Neural progenitor cell (in vitro differentiated cells): ENCODE results near the gene ODF2. TPM values are rescaled to one million over a fixed set of nuclear protein-coding genes. Genes with fewer than 3 reads are reported as not detected.

ENCODE experiments used
- DNase-seq: peaks from one replicate; pipeline ENCODE4 v3.0.0-alpha.2; 2016; ENCODE audit warnings: low spot score
- H2AFZ ChIP-seq: fragments of 200-600 bp; sonication (generic); replicated peaks from 2 replicates; pipeline ENCODE4 v1.6.1; 2016; ENCODE audit warnings: antibody characterized with exemption
- H3F3A ChIP-seq: fragments of 200-600 bp; sonication (generic); 2 replicates; pipeline ENCODE4 v1.6.1; 2016; ENCODE audit warnings: antibody characterized with exemption, low read depth
- H3K27ac ChIP-seq: fragments of 200-600 bp; sonication (generic); 2 replicates; pipeline ENCODE4 v1.5.1; 2016; ENCODE audit warnings: mild to moderate bottlenecking
- H3K27me3 ChIP-seq: fragments of 200-600 bp; sonication (generic); 2 replicates; pipeline ENCODE4 v1.6.1; 2016; ENCODE audit warnings: mild to moderate bottlenecking, moderate library complexity
- H3K36me3 ChIP-seq: fragments of 200-600 bp; sonication (generic); 2 replicates; pipeline ENCODE4 v1.5.1; 2016
- H3K4me1 ChIP-seq: fragments of 200-600 bp; sonication (generic); 2 replicates; pipeline ENCODE4 v1.6.1; 2016; ENCODE audit warnings: mixed run types
- H3K4me2 ChIP-seq: fragments of 200-600 bp; sonication (generic); 2 replicates; pipeline ENCODE4 v1.6.1; 2016
- H3K4me3 ChIP-seq: fragments of 200-600 bp; sonication (generic); 2 replicates; pipeline ENCODE4 v1.5.1; 2016
- H3K79me2 ChIP-seq: fragments of 200-600 bp; sonication (generic); 2 replicates; pipeline ENCODE4 v1.6.1; 2016; ENCODE audit warnings: low read depth
- H3K9ac ChIP-seq: fragments of 200-600 bp; sonication (generic); 2 replicates; pipeline ENCODE4 v1.6.1; 2016
- H3K9me3 ChIP-seq: fragments of 200-600 bp; sonication (generic); 2 replicates; pipeline ENCODE4 v1.5.1; 2016; ENCODE audit warnings: low read depth
- H4K20me1 ChIP-seq: fragments of 200-600 bp; sonication (generic); 2 replicates; pipeline ENCODE4 v1.6.1; 2016; ENCODE audit warnings: low read depth
- H3K27ac Mint-ChIP-seq: 3 replicates; pipeline ENCODE4 v1.8.0; 2021; ENCODE audit warnings: mixed read lengths
- H3K27me3 Mint-ChIP-seq: 2 replicates; pipeline ENCODE4 v1.8.0; 2022; ENCODE audit warnings: low read depth, mild to moderate bottlenecking, inconsistent platforms, moderate library complexity, mixed read lengths; ENCODE audit not compliant: insufficient read depth
- H3K36me3 Mint-ChIP-seq: 3 replicates; pipeline ENCODE4 v1.8.0; 2021; ENCODE audit warnings: mixed read lengths
- H3K4me1 Mint-ChIP-seq: 3 replicates; pipeline ENCODE4 v1.8.0; 2021; ENCODE audit warnings: mixed read lengths
- H3K4me3 Mint-ChIP-seq: 3 replicates; pipeline ENCODE4 v1.8.0; 2021; ENCODE audit warnings: mild to moderate bottlenecking, moderate library complexity, mixed read lengths
- H3K9me3 Mint-ChIP-seq: 3 replicates; pipeline ENCODE4 v1.8.0; 2020; ENCODE audit warnings: mixed read lengths
- EZH2 ChIP-seq: fragments of 200-600 bp; sonication (generic); IDR thresholded peaks from 2 replicates; pipeline ENCODE4 v1.6.1; 2017; ENCODE audit warnings: antibody characterized with exemption, mild to moderate bottlenecking, moderate library complexity
- EZH2phosphoT487 ChIP-seq: fragments of 200-600 bp; sonication (generic); IDR thresholded peaks from 2 replicates; pipeline ENCODE4 v1.6.1; 2017; ENCODE audit warnings: antibody characterized with exemption
- total RNA-seq: library from RNA; depleted of rRNA; stranded (reverse); fragments of >200 nt; gene quantifications from 2 replicates; pipeline ENCODE4 v1.2.3, GENCODE V29; 2015; ENCODE audit warnings: low replicate concordance
- TF ChIP-seq, protein P1 (sequence below): fragments of 200-600 bp; sonication (generic); IDR thresholded peaks from 2 replicates; pipeline ENCODE4 v1.5.1; 2017; ENCODE audit warnings: antibody characterized with exemption, mild to moderate bottlenecking

ODF2 gene
- total RNA-seq, 1 donor from 2014 or later, result 40.6 TPM

DNA sequence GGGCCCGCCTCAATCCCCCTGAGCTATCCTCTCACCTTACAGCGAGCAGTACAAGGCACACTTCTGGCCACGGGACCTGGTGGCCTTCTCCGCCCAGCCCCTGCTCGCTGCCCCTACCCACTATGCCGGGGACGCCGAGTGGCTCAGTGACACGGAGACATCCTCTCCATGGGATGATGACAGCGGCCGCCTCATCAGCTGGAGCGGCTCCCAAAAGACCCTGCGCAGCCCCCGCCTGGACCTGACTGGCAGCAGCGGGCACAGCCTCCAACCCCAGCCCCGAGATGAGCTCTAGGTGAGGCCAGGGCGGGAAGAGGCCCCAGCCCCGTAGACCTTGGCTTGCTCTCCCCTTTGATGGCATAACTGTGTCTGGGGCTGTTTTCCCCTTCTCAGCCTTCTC, 20.2 kb upstream of the ODF2 start:
- Histone ChIP-seq H2AFZ (no peak overlapping the region), H3K27me3 (no peaks in the 10 kb centered on the region), H3K4me2 (no peak overlapping the region), H4K20me1 (no peaks in the 10 kb centered on the region), H3K27ac (no peak overlapping the region), H3K79me2 (no peaks in the 10 kb centered on the region), H3K9ac (no peak overlapping the region), H3K9me3 (no peaks in the 10 kb centered on the region), H3F3A (no peaks in the 10 kb centered on the region), H3K36me3 (no peaks in the 10 kb centered on the region), H3K4me3 (no peak overlapping the region), H3K4me1 (no peaks in the 10 kb centered on the region)
- H3K4me3 Mint-ChIP-seq, result no peak overlapping the region
- H3K36me3 Mint-ChIP-seq, result no peaks in the 10 kb centered on the region
- DNase-seq, result no peak
- no peak overlapping the region for H3K27ac Mint-ChIP-seq
- peaks cover 3% of the 10 kb centered on the region for H3K4me1 Mint-ChIP-seq
- no peaks in the 10 kb centered on the region for H3K9me3 Mint-ChIP-seq
- peaks cover 5% of the 10 kb centered on the region for H3K27me3 Mint-ChIP-seq
- TF ChIP-seq, protein P1, sequence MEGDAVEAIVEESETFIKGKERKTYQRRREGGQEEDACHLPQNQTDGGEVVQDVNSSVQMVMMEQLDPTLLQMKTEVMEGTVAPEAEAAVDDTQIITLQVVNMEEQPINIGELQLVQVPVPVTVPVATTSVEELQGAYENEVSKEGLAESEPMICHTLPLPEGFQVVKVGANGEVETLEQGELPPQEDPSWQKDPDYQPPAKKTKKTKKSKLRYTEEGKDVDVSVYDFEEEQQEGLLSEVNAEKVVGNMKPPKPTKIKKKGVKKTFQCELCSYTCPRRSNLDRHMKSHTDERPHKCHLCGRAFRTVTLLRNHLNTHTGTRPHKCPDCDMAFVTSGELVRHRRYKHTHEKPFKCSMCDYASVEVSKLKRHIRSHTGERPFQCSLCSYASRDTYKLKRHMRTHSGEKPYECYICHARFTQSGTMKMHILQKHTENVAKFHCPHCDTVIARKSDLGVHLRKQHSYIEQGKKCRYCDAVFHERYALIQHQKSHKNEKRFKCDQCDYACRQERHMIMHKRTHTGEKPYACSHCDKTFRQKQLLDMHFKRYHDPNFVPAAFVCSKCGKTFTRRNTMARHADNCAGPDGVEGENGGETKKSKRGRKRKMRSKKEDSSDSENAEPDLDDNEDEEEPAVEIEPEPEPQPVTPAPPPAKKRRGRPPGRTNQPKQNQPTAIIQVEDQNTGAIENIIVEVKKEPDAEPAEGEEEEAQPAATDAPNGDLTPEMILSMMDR, result no peak
- TF ChIP-seq EZH2 (no peak), EZH2phosphoT487 (no peak)

DNA sequence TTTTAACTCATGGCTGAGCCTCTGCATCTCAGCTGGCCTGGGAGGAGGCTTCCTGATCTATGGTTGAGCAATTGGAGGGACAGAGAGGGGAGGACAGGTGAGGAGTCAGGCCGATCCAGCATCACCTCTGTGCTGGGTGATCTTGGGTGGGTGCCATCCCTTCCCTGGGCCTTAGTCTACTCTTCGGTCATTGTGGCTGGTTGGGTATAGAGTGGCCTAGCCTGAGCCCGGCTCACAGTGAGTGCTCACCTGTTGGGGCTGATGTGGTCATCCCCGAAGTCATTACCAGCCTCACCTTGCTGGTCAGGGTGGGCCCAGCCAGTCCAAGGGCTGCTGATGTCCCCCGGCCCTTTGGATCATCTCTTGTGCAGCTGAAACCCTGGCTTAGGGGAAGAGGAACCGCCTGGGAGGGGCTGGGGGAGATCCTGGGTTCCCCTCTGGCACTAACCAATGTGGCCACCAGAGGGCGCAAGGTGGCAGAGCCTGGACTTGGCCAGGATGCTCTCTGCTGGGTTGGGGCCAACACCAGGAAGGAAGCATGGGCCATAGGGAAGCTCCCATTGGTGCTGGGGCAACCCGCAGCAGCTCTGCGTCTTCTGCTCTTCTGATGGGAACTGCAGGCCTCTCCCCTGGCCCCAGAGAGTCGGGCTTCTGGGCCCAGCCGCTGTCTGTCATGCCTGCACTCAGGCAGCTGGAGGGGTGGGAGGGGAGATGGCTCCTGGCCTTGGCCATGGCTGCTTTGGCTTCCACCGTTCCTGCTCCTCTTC, 17.3 kb upstream of the ODF2 start:
- no peaks in the 10 kb centered on the region for H3K36me3 Mint-ChIP-seq
- Histone ChIP-seq H3K36me3 (no peaks in the 10 kb centered on the region), H3F3A (no peaks in the 10 kb centered on the region), H3K27me3 (peaks cover 9% of the 10 kb centered on the region), H3K9me3 (no peaks in the 10 kb centered on the region), H3K9ac (no peak overlapping the region), H3K27ac (no peak overlapping the region), H3K4me1 (no peaks in the 10 kb centered on the region), H3K4me2 (no peak overlapping the region), H3K79me2 (no peaks in the 10 kb centered on the region), H4K20me1 (no peaks in the 10 kb centered on the region), H2AFZ (no peak overlapping the region), H3K4me3 (no peak overlapping the region)
- no peak overlapping the region for H3K27ac Mint-ChIP-seq
- TF ChIP-seq EZH2 (no peak), EZH2phosphoT487 (no peak)
- TF ChIP-seq, protein P1, result peak; percentile 88
- peaks cover 3% of the 10 kb centered on the region for H3K4me1 Mint-ChIP-seq
- peaks cover 12% of the 10 kb centered on the region for H3K27me3 Mint-ChIP-seq
- H3K9me3 Mint-ChIP-seq, result no peaks in the 10 kb centered on the region
- DNase-seq, result peak; percentile 90
- H3K4me3 Mint-ChIP-seq, result no peak overlapping the region

DNA sequence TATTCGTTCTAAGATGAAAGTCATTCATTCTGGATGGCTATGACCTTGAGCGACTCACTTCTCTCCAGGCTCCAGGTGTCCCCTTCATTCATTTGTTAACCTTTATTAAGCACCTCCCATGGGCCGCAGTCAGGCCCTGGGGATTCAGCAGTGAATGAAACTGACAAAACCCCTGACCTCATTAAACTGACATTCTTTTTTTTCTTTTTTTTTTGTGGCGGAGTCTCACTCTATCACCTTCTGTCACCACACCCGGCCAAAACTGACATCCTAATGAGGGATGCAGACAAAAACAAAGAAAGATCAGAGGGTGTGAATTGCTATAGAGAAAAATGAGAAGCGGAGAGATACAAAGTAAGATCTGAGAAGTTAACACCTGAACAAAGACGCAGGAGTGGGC, 16.5 kb upstream of the ODF2 start:
- Histone ChIP-seq H4K20me1 (no peaks in the 10 kb centered on the region), H3K27ac (no peak overlapping the region)

More for the DNA sequence above, 16.5 kb upstream of the ODF2 start:
- no peaks in the 10 kb centered on the region for H3K79me2 ChIP-seq
- Mint-ChIP-seq H3K4me1 (peaks cover 3% of the 10 kb centered on the region), H3K9me3 (no peaks in the 10 kb centered on the region), H3K27ac (no peak overlapping the region), H3K27me3 (peaks cover 12% of the 10 kb centered on the region), H3K36me3 (no peaks in the 10 kb centered on the region), H3K4me3 (no peak overlapping the region)
- no peaks in the 10 kb centered on the region for H3K4me1 ChIP-seq
- DNase-seq, result no peak
- no peak overlapping the region for H3K9ac ChIP-seq
- no peak overlapping the region for H2AFZ ChIP-seq
- H3K4me2 ChIP-seq, result no peak overlapping the region
- no peaks in the 10 kb centered on the region for H3F3A ChIP-seq
- H3K9me3 ChIP-seq, result no peaks in the 10 kb centered on the region
- TF ChIP-seq, protein P1, result no peak
- TF ChIP-seq EZH2 (no peak), EZH2phosphoT487 (no peak)
- no peak overlapping the region for H3K4me3 ChIP-seq
- H3K27me3 ChIP-seq, result peaks cover 14% of the 10 kb centered on the region
- H3K36me3 ChIP-seq, result no peaks in the 10 kb centered on the region
